K562 (cell line): ENCODE results near the gene CNTD1. TPM values are rescaled to one million over a fixed set of nuclear protein-coding genes. Genes with fewer than 3 reads are reported as not detected.

Experiments
- ATAC-seq: fragments of 200-7000 bp; cut with Tn5 transposase; 3 replicates; pipeline ENCODE4 v1.9.1; 2020; ENCODE audit warnings: moderate library complexity
- BruUV-seq: library from RNA; stranded (reverse); fragments of 400-500 nt; replicated peaks from 2 replicates; lab custom pipeline; 2021; lab: Mats Ljungman, UMichigan
- CTCF ChIA-PET: fragments of 300-600 bp; formaldehyde crosslinking; extraction: SDS; loops from one replicate; lab custom pipeline; 2021; ENCODE audit warnings: low intra/inter-chr PET ratio; lab: Yijun Ruan, JAX
- POLR2A ChIA-PET: fragments of 300-600, 350-650 bp; sonication (Branson Sonifier 250); formaldehyde crosslinking; extraction: SDS; loops from one replicate; lab custom pipeline; 2021; ENCODE audit warnings: antibody characterized with exemption, inconsistent platforms; lab: Yijun Ruan, JAX
- DNase-seq, 4 experiments: peaks; one replicate each; pipeline versions ENCODE4 v3.0.0 to v3.0.0-alpha.2; 2011 to 2018; ENCODE audit warnings: low spot score in 3 of 4, mixed read lengths in 3 of 4; ENCODE audit errors: extremely low read depth in 1 of 4
- FAIRE-seq: peaks from 2 replicates; lab custom pipeline; 2011; peaks lifted over from hg19 to GRCh38; lab: Jason Lieb, UNC
- H2AFZ ChIP-seq: 2 replicates; pipeline ENCODE4 v1.6.0; 2011; ENCODE audit warnings: low read depth, low read length, control low read depth, inconsistent platforms
- H3K27ac ChIP-seq: fragments of 200-600 bp; 3 replicates; pipeline ENCODE4 v1.8.0; 2011; ENCODE audit warnings: low read depth, mild to moderate bottlenecking, control low read depth, inconsistent platforms, low read length, moderate library complexity, mixed read lengths; ENCODE audit errors: extremely low read depth
- H3K27me3 ChIP-seq, 2 experiments: fragments of 300-600 bp in 1 of 2; 2 replicates in 1 of 2; 3 replicates in 1 of 2; pipeline versions ENCODE4 v1.6.0 to v1.8.0; 2011; ENCODE audit warnings: inconsistent platforms in 2 of 2, low read length in 2 of 2, mild to moderate bottlenecking in 1 of 2, mixed read lengths in 1 of 2, moderate library complexity in 1 of 2; ENCODE audit not compliant: control insufficient read depth in 2 of 2, insufficient read depth in 2 of 2
- H3K36me3 ChIP-seq: fragments of 300-600 bp; 3 replicates; pipeline ENCODE4 v1.8.0; 2011; ENCODE audit warnings: mild to moderate bottlenecking, low read length, inconsistent platforms; ENCODE audit not compliant: control insufficient read depth, insufficient read depth
- H3K4me1 ChIP-seq, 2 experiments: fragments of 200-600 bp in 1 of 2; replicated peaks in 1 of 2; 2 replicates in 1 of 2; 3 replicates in 1 of 2; pipeline versions ENCODE4 v1.5.1 to v1.8.0; 2011; ENCODE audit warnings: inconsistent platforms in 2 of 2, low read length in 2 of 2, mild to moderate bottlenecking in 1 of 2, mixed read lengths in 1 of 2, moderate library complexity in 1 of 2; ENCODE audit not compliant: control insufficient read depth in 2 of 2, insufficient read depth in 2 of 2
- H3K4me2 ChIP-seq: 2 replicates; pipeline ENCODE4 v1.6.1; 2011; ENCODE audit warnings: low read length, control low read depth, inconsistent platforms, mixed read lengths; ENCODE audit not compliant: insufficient read depth
- H3K4me3 ChIP-seq: fragments of 200-600 bp; sonication (generic), shearing (Covaris generic); 2 replicates; pipeline ENCODE4 v1.5.1; 2016; ENCODE audit warnings: control low read depth, inconsistent platforms
- H3K79me2 ChIP-seq: fragments of 200-600 bp; 3 replicates; pipeline ENCODE4 v1.8.0; 2011; ENCODE audit warnings: low read length, inconsistent platforms; ENCODE audit not compliant: control insufficient read depth, insufficient read depth
- H3K9ac ChIP-seq, 2 experiments: 2 replicates each; pipeline versions ENCODE4 v1.6.0 to v1.6.1; 2011; ENCODE audit warnings: low read depth in 2 of 2, low read length in 2 of 2, control low read depth in 1 of 2, inconsistent platforms in 1 of 2, mild to moderate bottlenecking in 1 of 2, mixed read lengths in 1 of 2; ENCODE audit not compliant: insufficient read depth in 1 of 2
- H3K9me1 ChIP-seq: one replicate; pipeline ENCODE4 v1.6.0; 2011; ENCODE audit warnings: inconsistent platforms, mild to moderate bottlenecking, low read length, moderate library complexity; ENCODE audit not compliant: control insufficient read depth, insufficient read depth
- H3K9me3 ChIP-seq: replicated peaks from 2 replicates; pipeline ENCODE4 v1.5.1; 2011; ENCODE audit warnings: low read depth, low read length, inconsistent platforms; ENCODE audit not compliant: control insufficient read depth, insufficient read depth
- H4K20me1 ChIP-seq: replicated peaks from 2 replicates; pipeline ENCODE4 v1.6.1; 2011; ENCODE audit warnings: low read length, inconsistent platforms, mixed read lengths; ENCODE audit not compliant: control insufficient read depth, insufficient read depth
- BHLHE40 ChIP-seq: IDR thresholded peaks from 2 replicates; pipeline ENCODE4 v1.6.1; 2011; ENCODE audit warnings: low read length, improper control_type of control experiment
- CHCHD3 ChIP-seq: fragments of 250-450 bp; sonication (Bioruptor Pico); IDR thresholded peaks from 2 replicates; pipeline ENCODE4 v2.1.2; 2022; ENCODE audit warnings: mild to moderate bottlenecking
- FOXK2 ChIP-seq, 2 experiments: fragments of 450-650 bp; IDR thresholded peaks in 1 of 2; conservative IDR thresholded peaks in 1 of 2; 2 replicates each; pipeline ENCODE4 v1.6.1; 2016; ENCODE audit warnings: low read depth in 2 of 2, mild to moderate bottlenecking in 1 of 2
- PHB2 ChIP-seq: fragments of 450-650 bp; IDR thresholded peaks from 2 replicates; pipeline ENCODE4 v1.6.1; 2017; ENCODE audit warnings: low read depth
- POLR2A ChIP-seq: fragments of 450-650 bp; conservative IDR thresholded peaks from 2 replicates; pipeline ENCODE4 v1.6.1; 2016
- RBFOX2 ChIP-seq: fragments of 200-400 bp; formaldehyde crosslinking; IDR thresholded peaks from 2 replicates; pipeline ENCODE4 v1.6.1; 2017; ENCODE audit warnings: low read depth, mild to moderate bottlenecking, low read length, moderate library complexity
- SP1 ChIP-seq: sonication (generic); formaldehyde crosslinking; IDR thresholded peaks from 2 replicates; pipeline ENCODE4 v1.8.1; 2022; ENCODE audit warnings: mild to moderate bottlenecking, missing genetic modification reagents
- WGBS: fragments of 100-300 bp; shearing (Covaris generic); methylation state at CpG from one replicate; pipeline ENCODE4 v1.1.6; 2016; ENCODE audit warnings: low coverage, mixed read lengths; ENCODE audit not compliant: insufficient coverage; ENCODE audit errors: missing lambda C conversion rate; 5-methylcytosine and 5-hydroxymethylcytosine counted together
- in situ Hi-C: fragments of 300-500 bp; cut with MboI; formaldehyde crosslinking; loops from 4 replicates; pipeline ENCODE4 v1.15.0; 2018; ENCODE audit warnings: inconsistent platforms, mixed read lengths
- intact Hi-C: fragments of 100-400 bp; cut with micrococcal nuclease; formaldehyde crosslinking; loops from 2 replicates; pipeline ENCODE4 v1.14.2; 2022
- polyA plus RNA-seq, 8 experiments: library from polyadenylated mRNA; depleted of rRNA in 4 of 8; stranded (reverse) in 5 of 8; unstranded in 3 of 8; fragments of >200 nt; fragmentation: Nextera tagmentation in 2 of 8; fragmentation: Illumina TruSeq in 1 of 8; extraction: Ambion mirVana in 2 of 8; extraction: Trizol in 1 of 8; gene quantifications; 2 replicates each; pipeline versions ENCODE4 v1.2.1 to v1.2.3, GENCODE V29; 2011 to 2014; ENCODE audit warnings: inconsistent platforms in 1 of 8, missing spikeins in 1 of 8
- total RNA-seq, 7 experiments: library from RNA; depleted of rRNA in 6 of 7; stranded (reverse); fragments of >200 nt in 6 of 7; fragmentation: Illumina TruSeq in 2 of 7; extraction: Trizol in 2 of 7; gene quantifications; 2 replicates each; pipeline versions ENCODE4 v1.2.1 to v1.2.3, GENCODE V29; 2011 to 2021; ENCODE audit warnings: low replicate concordance in 1 of 7
- TF ChIP-seq, protein P1 (sequence below): sonication (generic); formaldehyde crosslinking; IDR thresholded peaks from 2 replicates; pipeline ENCODE4 v1.8.0; 2022; ENCODE audit warnings: mild to moderate bottlenecking, missing genetic modification reagents
- TF ChIP-seq, protein P2 (sequence below): fragments of 450-650 bp; IDR thresholded peaks from 2 replicates; pipeline ENCODE4 v1.6.1; 2016; ENCODE audit warnings: antibody characterized with exemption
- TF ChIP-seq, protein P3 (sequence below), 2 experiments: fragments of 450-650 bp in 1 of 2; sonication (generic) in 1 of 2; formaldehyde crosslinking in 1 of 2; IDR thresholded peaks in 1 of 2; conservative IDR thresholded peaks in 1 of 2; 2 replicates each; pipeline versions ENCODE4 v1.6.1 to v1.8.1; 2016 to 2023; ENCODE audit warnings: mild to moderate bottlenecking in 2 of 2, moderate library complexity in 2 of 2, inconsistent platforms in 1 of 2, missing genetic modification reagents in 1 of 2
- TF ChIP-seq, protein P4 (sequence below), 2 experiments: IDR thresholded peaks; 2 replicates each; pipeline ENCODE4 v1.6.1; 2012; ENCODE audit warnings: improper control_type of control experiment in 2 of 2, low read depth in 2 of 2, low read length in 2 of 2, borderline replicate concordance in 1 of 2

CNTD1 gene
- total and polyA plus RNA-seq, 9 of the 15 experiments (the other 6 are each of a cell fraction or from before 2014, with no cell fraction given): 0.12 to 0.86 (median 0.41) TPM; not detected in 1

DNA sequence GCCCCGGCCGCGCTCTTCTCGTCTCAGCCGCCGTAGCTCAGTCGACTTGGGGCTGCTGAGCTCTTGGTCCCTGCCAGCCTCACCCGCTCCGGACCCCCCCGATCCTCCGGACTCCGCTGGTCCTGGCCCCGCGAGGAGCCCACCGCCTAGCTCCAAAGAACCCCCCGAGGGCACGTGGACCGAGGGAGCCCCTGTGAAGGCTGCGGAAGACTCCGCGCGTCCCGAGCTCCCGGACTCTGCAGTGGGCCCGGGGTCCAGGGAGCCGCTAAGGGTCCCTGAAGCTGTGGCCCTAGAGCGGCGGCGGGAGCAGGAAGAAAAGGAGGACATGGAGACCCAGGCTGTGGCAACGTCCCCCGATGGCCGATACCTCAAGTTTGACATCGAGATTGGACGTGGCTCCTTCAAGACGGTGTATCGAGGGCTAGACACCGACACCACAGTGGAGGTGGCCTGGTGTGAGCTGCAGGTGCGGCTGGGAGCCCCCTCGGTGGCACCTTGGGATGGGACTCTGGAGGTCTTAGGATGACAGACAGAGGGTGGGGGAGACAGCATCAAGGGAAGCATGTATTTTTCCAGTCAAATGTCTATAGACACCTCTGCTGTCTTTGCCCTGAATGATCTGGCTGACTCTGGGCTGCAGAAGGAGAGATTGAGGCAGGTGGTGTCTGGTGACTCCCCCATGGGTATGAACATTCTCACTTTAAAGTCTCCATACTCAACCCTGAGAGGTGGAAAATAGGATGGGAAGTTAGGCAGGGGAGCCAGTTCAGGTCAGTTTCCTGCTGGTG, 17.6 kb upstream of the CNTD1 start:
- no peaks in the 10 kb centered on the region for H3K9me1 ChIP-seq
- H3K79me2 ChIP-seq: peaks cover 39% of the 10 kb centered on the region
- ATAC-seq: peak; percentile 1; the same call in 1 of the 3 replicates
- peaks cover 43 to 77% of the 10 kb centered on the region in 2 experiments; a peak in 4 of 5 replicates for H3K4me1 ChIP-seq
- H2AFZ ChIP-seq: peak overlapping the region; percentile 69; the same call in 1 of the 2 replicates
- BruUV-seq: no TSS peak
- intact Hi-C loops (no loop called here), in situ Hi-C loops (no loop called here)
- H3K36me3 ChIP-seq: peaks cover 71% of the 10 kb centered on the region
- H3K9me3 ChIP-seq: no peaks in the 10 kb centered on the region
- H3K27me3 ChIP-seq: no peaks in the 10 kb centered on the region
- DNase-seq: peak in 1 of 4 experiments; percentile 29
- H3K4me2 ChIP-seq: peak overlapping the region; percentile 76
- H3K27ac ChIP-seq: peak overlapping the region; percentile 85
- POLR2A ChIA-PET: interaction anchor here (0.6 to 5.2 kb wide), 13 partner anchors 7 to 233 kb away, joined by 3 to 47 read pairs (median 4); partner anchors contain the start of genes CNTD1, COA3 and VPS25
- peak overlapping the region; percentile 82 to 98 for H3K9ac ChIP-seq
- CTCF ChIA-PET: interaction anchor here (0.6 kb wide), 1 partner anchor 62 kb away, joined by 3 read pairs; no protein-coding TSS in a partner anchor
- peak; percentile 15 for FAIRE-seq
- peak overlapping the region; percentile 53 for H3K4me3 ChIP-seq
- 2% methylated on average over 29 of the region's 39 CpGs for WGBS
- H4K20me1 ChIP-seq: no peaks in the 10 kb centered on the region
- TF ChIP-seq, protein P1, sequence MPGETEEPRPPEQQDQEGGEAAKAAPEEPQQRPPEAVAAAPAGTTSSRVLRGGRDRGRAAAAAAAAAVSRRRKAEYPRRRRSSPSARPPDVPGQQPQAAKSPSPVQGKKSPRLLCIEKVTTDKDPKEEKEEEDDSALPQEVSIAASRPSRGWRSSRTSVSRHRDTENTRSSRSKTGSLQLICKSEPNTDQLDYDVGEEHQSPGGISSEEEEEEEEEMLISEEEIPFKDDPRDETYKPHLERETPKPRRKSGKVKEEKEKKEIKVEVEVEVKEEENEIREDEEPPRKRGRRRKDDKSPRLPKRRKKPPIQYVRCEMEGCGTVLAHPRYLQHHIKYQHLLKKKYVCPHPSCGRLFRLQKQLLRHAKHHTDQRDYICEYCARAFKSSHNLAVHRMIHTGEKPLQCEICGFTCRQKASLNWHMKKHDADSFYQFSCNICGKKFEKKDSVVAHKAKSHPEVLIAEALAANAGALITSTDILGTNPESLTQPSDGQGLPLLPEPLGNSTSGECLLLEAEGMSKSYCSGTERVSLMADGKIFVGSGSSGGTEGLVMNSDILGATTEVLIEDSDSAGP (CRISPR knock-in tag): no peak
- TF ChIP-seq RBFOX2: peak; percentile 71
- TF ChIP-seq, protein P2, sequence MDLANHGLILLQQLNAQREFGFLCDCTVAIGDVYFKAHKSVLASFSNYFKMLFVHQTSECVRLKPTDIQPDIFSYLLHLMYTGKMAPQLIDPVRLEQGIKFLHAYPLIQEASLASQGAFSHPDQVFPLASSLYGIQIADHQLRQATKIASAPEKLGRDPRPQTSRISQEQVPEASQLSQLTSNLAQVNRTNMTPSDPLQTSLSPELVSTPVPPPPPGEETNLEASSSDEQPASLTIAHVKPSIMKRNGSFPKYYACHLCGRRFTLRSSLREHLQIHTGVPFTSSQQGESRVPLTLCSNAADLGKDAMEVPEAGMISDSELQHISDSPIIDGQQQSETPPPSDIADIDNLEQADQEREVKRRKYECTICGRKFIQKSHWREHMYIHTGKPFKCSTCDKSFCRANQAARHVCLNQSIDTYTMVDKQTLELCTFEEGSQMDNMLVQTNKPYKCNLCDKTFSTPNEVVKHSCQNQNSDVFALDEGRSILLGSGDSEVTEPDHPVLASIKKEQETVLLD: no peak
- TF ChIP-seq BHLHE40: no peak
- TF ChIP-seq, protein P3, sequence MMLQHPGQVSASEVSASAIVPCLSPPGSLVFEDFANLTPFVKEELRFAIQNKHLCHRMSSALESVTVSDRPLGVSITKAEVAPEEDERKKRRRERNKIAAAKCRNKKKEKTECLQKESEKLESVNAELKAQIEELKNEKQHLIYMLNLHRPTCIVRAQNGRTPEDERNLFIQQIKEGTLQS (IDR thresholded peaks at IDR 0.05): no peak
- TF ChIP-seq, protein P3 (CRISPR knock-in tag; conservative IDR thresholded peaks at IDR 0.05): no peak
- no peak for TF ChIP-seq CHCHD3
- no peak for TF ChIP-seq POLR2A
- 0 out of 2 replicates have a peak, but pooled peaks have one; percentile 52 for TF ChIP-seq SP1
- no peak for TF ChIP-seq PHB2
- no peak for TF ChIP-seq FOXK2 (conservative IDR thresholded peaks at IDR 0.05 in 1 of 2, IDR thresholded peaks at IDR 0.05 in 1 of 2; ENCODE audit: low read depth in 2 of 2)
- TF ChIP-seq, protein P4, sequence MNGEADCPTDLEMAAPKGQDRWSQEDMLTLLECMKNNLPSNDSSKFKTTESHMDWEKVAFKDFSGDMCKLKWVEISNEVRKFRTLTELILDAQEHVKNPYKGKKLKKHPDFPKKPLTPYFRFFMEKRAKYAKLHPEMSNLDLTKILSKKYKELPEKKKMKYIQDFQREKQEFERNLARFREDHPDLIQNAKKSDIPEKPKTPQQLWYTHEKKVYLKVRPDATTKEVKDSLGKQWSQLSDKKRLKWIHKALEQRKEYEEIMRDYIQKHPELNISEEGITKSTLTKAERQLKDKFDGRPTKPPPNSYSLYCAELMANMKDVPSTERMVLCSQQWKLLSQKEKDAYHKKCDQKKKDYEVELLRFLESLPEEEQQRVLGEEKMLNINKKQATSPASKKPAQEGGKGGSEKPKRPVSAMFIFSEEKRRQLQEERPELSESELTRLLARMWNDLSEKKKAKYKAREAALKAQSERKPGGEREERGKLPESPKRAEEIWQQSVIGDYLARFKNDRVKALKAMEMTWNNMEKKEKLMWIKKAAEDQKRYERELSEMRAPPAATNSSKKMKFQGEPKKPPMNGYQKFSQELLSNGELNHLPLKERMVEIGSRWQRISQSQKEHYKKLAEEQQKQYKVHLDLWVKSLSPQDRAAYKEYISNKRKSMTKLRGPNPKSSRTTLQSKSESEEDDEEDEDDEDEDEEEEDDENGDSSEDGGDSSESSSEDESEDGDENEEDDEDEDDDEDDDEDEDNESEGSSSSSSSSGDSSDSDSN (IDR thresholded peaks at IDR 0.05; ENCODE audit: borderline replicate concordance in 1 of 2, low read depth in 2 of 2, low read length in 2 of 2): 0 out of 4 replicates have a peak, but pooled peaks of 1 of the 2 experiments have one; percentile 15
